Karpas-422 (cell line): ENCODE data around the gene KIAA1671. TPM values are rescaled to one million over a fixed set of nuclear protein-coding genes. Genes with fewer than 3 reads are reported as not detected.

Source experiments
- DNase-seq: peaks from one replicate; pipeline ENCODE4 v3.0.0-alpha.2; 2015
- H2AFZ ChIP-seq: fragments of 200-600 bp; sonication (generic); 2 replicates; pipeline ENCODE4 v1.6.1; 2014; ENCODE audit warnings: antibody characterized with exemption, low read length, mixed read lengths
- H3K27ac ChIP-seq: fragments of 200-600 bp; sonication (generic); 2 replicates; pipeline ENCODE4 v1.5.1; 2014; ENCODE audit warnings: mild to moderate bottlenecking, low read length, moderate library complexity
- H3K27me3 ChIP-seq: fragments of 200-600 bp; sonication (generic); 2 replicates; pipeline ENCODE4 v1.6.1; 2014; ENCODE audit warnings: low read length, mixed read lengths
- H3K36me3 ChIP-seq: fragments of 200-600 bp; sonication (generic); 2 replicates; pipeline ENCODE4 v1.6.1; 2014; ENCODE audit warnings: low read length, mixed read lengths; ENCODE audit not compliant: insufficient read depth
- H3K4me1 ChIP-seq: fragments of 200-600 bp; sonication (generic); 2 replicates; pipeline ENCODE4 v1.6.1; 2014; ENCODE audit warnings: mild to moderate bottlenecking, low read length, mixed read lengths
- H3K4me2 ChIP-seq: fragments of 200-600 bp; sonication (generic); 2 replicates; pipeline ENCODE4 v1.6.1; 2014; ENCODE audit warnings: low read length, low read depth, mild to moderate bottlenecking; ENCODE audit not compliant: poor library complexity, severe bottlenecking
- H3K4me3 ChIP-seq: fragments of 200-600 bp; sonication (generic); 2 replicates; pipeline ENCODE4 v1.5.1; 2014; ENCODE audit warnings: mild to moderate bottlenecking, antibody characterized with exemption, low read length, mixed read lengths
- H3K79me2 ChIP-seq: fragments of 200-600 bp; sonication (generic); 2 replicates; pipeline ENCODE4 v1.6.1; 2014; ENCODE audit warnings: mild to moderate bottlenecking, low read length, mixed read lengths
- H3K9ac ChIP-seq: fragments of 200-600 bp; sonication (generic); 2 replicates; pipeline ENCODE4 v1.6.0; 2014; ENCODE audit warnings: low read length
- H3K9me2 ChIP-seq: fragments of 200-600 bp; sonication (generic), shearing (Covaris generic); replicated peaks from 2 replicates; pipeline ENCODE4 v1.6.0; 2014; ENCODE audit warnings: mild to moderate bottlenecking, low read length, moderate library complexity; ENCODE audit not compliant: insufficient read depth
- H3K9me3 ChIP-seq: fragments of 300-700, 200-600 bp; sonication (generic); 2 replicates; pipeline ENCODE4 v1.6.1; 2014; ENCODE audit warnings: low read length, mixed read lengths
- H4K20me1 ChIP-seq: fragments of 200-600 bp; sonication (generic); 2 replicates; pipeline ENCODE4 v1.6.1; 2014; ENCODE audit warnings: mild to moderate bottlenecking, antibody characterized with exemption, low read length, low read depth; ENCODE audit not compliant: insufficient read depth
- total RNA-seq: library from RNA; depleted of rRNA; stranded (reverse); fragments of >200 nt; shearing (Covaris generic); gene quantifications from 2 replicates; pipeline ENCODE4 v1.2.3, GENCODE V29; 2014; ENCODE audit warnings: low replicate concordance

Gene KIAA1671
- total RNA-seq, 1 experiment from 2014 or later: not detected

DNA sequence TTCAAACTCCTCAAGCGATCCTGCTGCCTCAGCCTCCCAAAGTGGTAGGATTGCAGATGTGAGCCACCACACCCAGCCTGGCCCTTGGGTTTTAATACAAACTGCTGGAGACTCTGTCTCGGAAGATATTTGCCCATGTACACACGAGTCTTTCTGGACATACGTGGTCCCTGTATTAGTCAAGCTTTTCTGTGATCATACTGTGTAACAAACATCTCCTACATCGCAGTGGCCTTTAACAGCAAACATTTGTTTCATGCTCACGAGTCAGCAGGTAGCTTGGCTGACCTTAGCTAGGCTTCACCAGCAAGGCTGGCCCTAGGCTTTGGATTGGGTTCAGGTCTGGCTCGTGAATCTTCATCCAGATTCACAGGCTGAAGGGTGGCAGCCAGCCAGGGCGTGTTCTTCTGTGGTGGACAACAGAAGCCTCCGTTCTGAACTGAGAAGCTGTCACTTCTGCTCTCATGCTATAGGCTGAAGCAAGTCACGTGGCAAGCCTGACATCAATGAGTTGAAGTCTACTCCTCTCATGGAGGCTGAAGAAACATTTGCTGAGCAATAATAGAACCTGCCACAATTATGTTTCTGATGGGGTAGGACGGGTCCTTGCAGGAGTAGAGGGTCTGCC is 8.8 kb downstream of the KIAA1671 start:
- H3K79me2 ChIP-seq: no peaks in the 10 kb centered on the region
- H4K20me1 ChIP-seq: no peaks in the 10 kb centered on the region
- no peak overlapping the region for H3K4me3 ChIP-seq
- H3K9ac ChIP-seq: no peak overlapping the region
- H3K4me2 ChIP-seq: no peak overlapping the region
- no peaks in the 10 kb centered on the region for H3K4me1 ChIP-seq
- DNase-seq: peak; percentile 75
- H3K27me3 ChIP-seq: no peaks in the 10 kb centered on the region
- no peaks in the 10 kb centered on the region for H3K9me2 ChIP-seq
- H3K9me3 ChIP-seq: no peaks in the 10 kb centered on the region
- no peak overlapping the region for H2AFZ ChIP-seq
- H3K36me3 ChIP-seq: no peaks in the 10 kb centered on the region
- H3K27ac ChIP-seq: no peak overlapping the region

DNA sequence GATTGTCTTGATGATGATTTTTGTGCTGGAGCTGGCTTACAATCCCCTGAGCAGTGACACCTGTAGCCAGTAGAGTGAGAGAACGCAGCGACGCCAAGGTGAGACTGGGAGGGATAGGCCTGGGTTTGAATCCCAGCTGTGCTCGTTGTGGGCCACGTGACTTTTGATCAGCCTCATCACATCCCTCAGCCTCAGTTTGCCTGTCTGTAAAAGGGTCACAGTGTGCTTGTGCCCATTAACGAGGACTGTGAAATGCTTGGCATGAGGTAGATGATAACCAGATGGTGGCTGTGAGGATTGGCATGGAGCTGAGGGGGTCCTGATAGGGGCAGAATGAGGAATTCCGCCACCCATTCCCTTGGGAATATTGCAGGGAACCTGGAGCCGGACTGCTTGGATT is 9.6 kb downstream of the KIAA1671 start:
- Histone ChIP-seq H3K27ac (no peak overlapping the region), H2AFZ (no peak overlapping the region), H3K79me2 (no peaks in the 10 kb centered on the region), H3K27me3 (no peaks in the 10 kb centered on the region), H3K4me1 (no peaks in the 10 kb centered on the region), H3K4me3 (no peak overlapping the region), H3K4me2 (no peak overlapping the region), H3K36me3 (no peaks in the 10 kb centered on the region), H4K20me1 (no peaks in the 10 kb centered on the region), H3K9ac (no peak overlapping the region), H3K9me3 (no peaks in the 10 kb centered on the region), H3K9me2 (no peaks in the 10 kb centered on the region)
- no peak for DNase-seq

DNA sequence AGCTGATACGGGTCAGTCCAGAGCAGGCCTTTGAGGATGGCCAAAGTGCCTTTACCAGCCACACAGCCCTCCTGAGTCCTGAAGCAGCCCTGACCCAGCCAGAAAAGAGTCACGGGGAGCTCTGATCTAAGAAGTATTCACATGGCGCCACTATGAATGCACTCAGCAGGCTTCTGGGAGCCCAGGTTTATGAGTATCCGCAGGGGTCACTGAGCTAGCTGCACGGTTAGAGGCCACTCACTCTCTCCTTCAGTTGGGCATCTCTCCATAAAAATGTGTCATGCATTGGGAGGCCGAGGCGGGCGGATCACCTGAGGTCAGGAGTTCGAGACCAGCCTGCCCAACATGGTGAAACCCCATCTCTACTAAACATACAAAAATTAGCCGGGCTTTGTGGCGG is 10.3 kb downstream of the KIAA1671 start:
- H3K4me2 ChIP-seq: no peak overlapping the region
- no peaks in the 10 kb centered on the region for H3K79me2 ChIP-seq
- H3K4me3 ChIP-seq: no peak overlapping the region

DNA sequence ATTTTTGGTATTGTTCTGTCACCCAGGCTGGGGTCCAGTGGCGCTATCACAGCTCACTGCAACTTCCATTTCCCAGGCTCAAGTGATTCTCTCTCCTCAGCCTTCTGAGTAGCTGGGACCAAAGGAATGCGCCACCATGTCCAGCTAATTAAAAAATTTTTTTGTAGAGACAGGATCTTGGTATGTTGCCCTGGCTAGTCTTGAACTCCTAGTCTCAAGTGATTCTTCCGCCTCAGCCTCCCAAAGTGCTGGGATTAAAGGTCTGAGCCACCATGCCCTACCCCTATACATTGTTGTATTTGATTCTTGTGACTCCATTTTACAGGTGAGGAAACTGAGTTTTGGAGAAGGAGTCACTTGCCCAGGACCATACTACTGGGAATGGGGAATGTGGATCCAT is 11.9 kb downstream of the KIAA1671 start:
- H3K4me2 ChIP-seq: no peak overlapping the region
- H3K9ac ChIP-seq: no peak overlapping the region
- no peaks in the 10 kb centered on the region for H3K36me3 ChIP-seq
- H3K4me1 ChIP-seq: no peaks in the 10 kb centered on the region
- no peak overlapping the region for H3K27ac ChIP-seq
- no peaks in the 10 kb centered on the region for H3K79me2 ChIP-seq
- no peaks in the 10 kb centered on the region for H4K20me1 ChIP-seq
- no peak overlapping the region for H2AFZ ChIP-seq
- H3K9me2 ChIP-seq: no peaks in the 10 kb centered on the region
- no peaks in the 10 kb centered on the region for H3K9me3 ChIP-seq
- H3K27me3 ChIP-seq: no peaks in the 10 kb centered on the region
- no peak for DNase-seq
- no peak overlapping the region for H3K4me3 ChIP-seq

More for the DNA sequence above, 10.3 kb downstream of the KIAA1671 start:
- H3K36me3 ChIP-seq: no peaks in the 10 kb centered on the region
- H3K9ac ChIP-seq: no peak overlapping the region
- no peak for DNase-seq
- H3K9me3 ChIP-seq: no peaks in the 10 kb centered on the region
- H4K20me1 ChIP-seq: no peaks in the 10 kb centered on the region
- no peaks in the 10 kb centered on the region for H3K9me2 ChIP-seq
- no peak overlapping the region for H2AFZ ChIP-seq
- no peaks in the 10 kb centered on the region for H3K27me3 ChIP-seq
- no peaks in the 10 kb centered on the region for H3K4me1 ChIP-seq
- H3K27ac ChIP-seq: no peak overlapping the region

DNA sequence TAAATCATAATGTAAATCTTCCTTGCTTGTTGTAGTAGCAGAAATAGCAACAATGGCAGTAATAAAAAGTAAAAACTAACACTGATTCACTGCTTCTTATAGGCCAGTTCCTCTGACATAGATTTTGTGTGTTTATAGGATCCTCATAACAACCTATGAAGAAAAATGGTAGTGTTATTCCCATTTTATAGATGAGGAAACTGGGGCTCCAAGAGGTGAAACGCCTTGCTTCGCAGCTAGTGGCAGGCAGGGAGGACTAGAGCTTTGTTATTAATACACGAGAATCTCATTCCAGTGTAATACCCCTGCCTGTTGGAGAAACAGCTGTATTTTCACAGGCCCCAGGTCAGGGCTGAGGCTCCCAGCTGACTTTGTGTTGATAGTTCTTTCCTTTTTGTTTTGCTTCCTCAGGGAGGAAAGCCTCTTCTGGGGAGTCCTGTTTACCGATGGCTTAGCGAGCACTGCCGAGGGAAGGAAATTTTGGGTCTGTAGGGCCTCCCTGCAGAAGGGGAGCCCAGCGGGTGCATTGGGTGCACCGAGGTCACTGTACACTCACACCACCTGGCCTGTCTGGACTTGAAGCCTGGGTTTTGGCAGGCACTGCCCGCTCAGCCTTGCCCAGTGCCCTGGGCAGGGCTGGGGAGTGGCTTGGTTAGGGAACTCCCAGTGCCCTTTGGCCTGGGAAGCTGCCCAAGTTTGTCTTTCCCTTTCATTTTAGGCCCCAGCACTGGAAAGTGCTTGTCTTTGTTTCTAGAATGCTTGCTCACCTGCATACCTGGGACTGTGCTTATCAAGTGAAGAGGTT is 13.5 kb downstream of the KIAA1671 start:
- Histone ChIP-seq H3K4me1 (no peaks in the 10 kb centered on the region), H3K4me2 (no peak overlapping the region), H3K27ac (no peak overlapping the region), H4K20me1 (no peaks in the 10 kb centered on the region), H3K36me3 (no peaks in the 10 kb centered on the region), H2AFZ (no peak overlapping the region), H3K4me3 (no peak overlapping the region), H3K9ac (no peak overlapping the region), H3K9me3 (no peaks in the 10 kb centered on the region), H3K79me2 (no peaks in the 10 kb centered on the region), H3K27me3 (no peaks in the 10 kb centered on the region), H3K9me2 (no peaks in the 10 kb centered on the region)
- no peak for DNase-seq

DNA sequence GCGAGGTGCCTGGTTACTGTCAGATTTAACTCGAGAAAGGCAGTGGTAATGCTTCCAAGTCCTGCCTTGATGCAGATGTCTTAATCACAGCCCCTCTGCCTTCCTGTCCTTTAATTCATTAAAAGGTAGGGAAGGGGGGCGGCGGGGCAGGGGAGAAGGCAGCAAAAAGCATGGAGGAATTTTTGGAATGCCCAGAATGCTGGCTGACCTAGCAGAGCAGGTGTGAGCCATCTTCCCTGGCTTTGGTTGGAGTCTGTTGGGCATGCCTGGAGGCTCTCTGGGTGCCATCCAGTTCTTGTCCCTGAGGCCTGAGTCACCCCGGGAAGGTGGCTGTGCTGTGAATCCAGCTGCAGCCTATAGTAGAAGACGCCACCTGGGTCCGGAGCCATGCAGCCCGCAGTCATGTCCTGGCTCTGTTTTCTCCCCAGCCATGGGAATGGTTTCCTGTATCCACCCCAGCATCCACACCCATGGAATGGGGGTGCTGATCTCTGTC is 15.6 kb downstream of the KIAA1671 start:
- DNase-seq: no peak
- no peaks in the 10 kb centered on the region for H3K79me2 ChIP-seq
- no peak overlapping the region for H3K27ac ChIP-seq
- H3K4me1 ChIP-seq: no peaks in the 10 kb centered on the region
- H3K9ac ChIP-seq: no peak overlapping the region
- H3K9me2 ChIP-seq: no peaks in the 10 kb centered on the region
- no peaks in the 10 kb centered on the region for H3K36me3 ChIP-seq
- no peaks in the 10 kb centered on the region for H4K20me1 ChIP-seq
- H3K9me3 ChIP-seq: no peaks in the 10 kb centered on the region
- H3K27me3 ChIP-seq: no peaks in the 10 kb centered on the region
- H3K4me3 ChIP-seq: no peak overlapping the region
- H3K4me2 ChIP-seq: no peak overlapping the region
- H2AFZ ChIP-seq: no peak overlapping the region

DNA sequence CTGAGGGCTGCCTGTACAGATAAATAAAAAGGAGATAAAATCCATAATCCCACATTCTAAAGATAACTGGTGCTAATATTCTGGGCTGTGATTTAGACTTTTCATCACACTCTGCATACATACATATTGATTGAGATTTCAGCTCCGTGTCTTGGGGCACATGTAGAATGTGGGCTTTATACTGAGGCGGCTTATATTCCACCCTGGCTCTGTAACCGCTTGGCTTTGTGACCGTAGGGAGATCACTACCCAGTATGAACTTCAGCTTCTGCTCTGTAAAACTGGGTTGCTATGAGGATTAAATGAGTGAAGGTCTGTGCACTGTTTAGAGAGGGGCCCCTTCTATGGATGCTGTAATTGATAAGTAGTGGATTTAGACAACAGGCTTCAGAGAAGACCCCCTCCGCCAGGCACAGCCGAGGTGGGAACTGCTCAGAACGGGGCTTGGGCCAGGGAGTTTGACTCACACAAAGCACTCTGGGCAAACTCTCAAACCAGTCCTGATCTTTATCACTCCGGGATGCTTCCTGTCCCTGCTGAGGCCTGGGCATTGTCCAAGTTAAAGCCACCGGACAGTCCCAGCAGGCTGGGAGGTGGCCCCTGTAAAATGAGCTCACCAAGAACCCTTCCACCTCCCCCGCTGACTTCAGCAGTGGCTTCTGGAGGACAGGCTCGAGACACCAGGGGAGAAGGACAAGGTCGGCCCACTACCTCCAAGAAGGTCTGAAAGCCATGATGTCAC is 17.2 kb downstream of the KIAA1671 start:
- H3K4me1 ChIP-seq: peaks cover 3% of the 10 kb centered on the region; the same call in 1 of the 2 replicates
- H3K36me3 ChIP-seq: no peaks in the 10 kb centered on the region
- H3K79me2 ChIP-seq: no peaks in the 10 kb centered on the region
- H3K9me3 ChIP-seq: no peaks in the 10 kb centered on the region
- no peak overlapping the region for H3K4me2 ChIP-seq
- H3K9ac ChIP-seq: no peak overlapping the region
- no peak for DNase-seq
- no peak overlapping the region for H3K4me3 ChIP-seq
- H3K9me2 ChIP-seq: no peaks in the 10 kb centered on the region
- no peaks in the 10 kb centered on the region for H4K20me1 ChIP-seq
- H2AFZ ChIP-seq: no peak overlapping the region
- no peak overlapping the region for H3K27ac ChIP-seq
- no peaks in the 10 kb centered on the region for H3K27me3 ChIP-seq

DNA sequence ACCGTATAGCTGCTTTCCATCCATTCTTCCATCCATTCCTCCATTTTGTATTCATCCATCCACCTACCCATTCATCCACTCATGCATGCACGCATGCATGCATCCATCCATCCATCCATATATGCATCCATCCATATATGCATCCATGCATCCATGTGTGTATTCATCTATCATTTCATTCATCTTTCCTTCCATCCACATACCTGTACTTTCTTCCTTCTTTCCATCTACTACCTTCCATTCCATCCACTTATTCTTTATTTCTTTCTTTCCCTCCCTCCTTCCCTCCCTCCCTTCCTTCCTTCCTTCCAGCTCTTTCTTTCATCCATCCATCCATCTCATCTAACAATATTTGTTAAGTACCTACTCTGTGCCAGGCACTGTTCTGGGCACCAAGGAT is 19.9 kb downstream of the KIAA1671 start:
- Histone ChIP-seq H3K27me3 (no peaks in the 10 kb centered on the region), H3K4me3 (no peak overlapping the region), H3K4me2 (no peak overlapping the region), H3K9ac (no peak overlapping the region), H3K9me2 (no peaks in the 10 kb centered on the region), H3K27ac (no peak overlapping the region), H3K36me3 (no peaks in the 10 kb centered on the region), H2AFZ (no peak overlapping the region), H4K20me1 (no peaks in the 10 kb centered on the region), H3K9me3 (no peaks in the 10 kb centered on the region), H3K4me1 (peaks cover 27% of the 10 kb centered on the region), H3K79me2 (no peaks in the 10 kb centered on the region)
- no peak for DNase-seq
